SK-N-SH (cell line): ENCODE data around the gene RNF4. TPM values are rescaled to one million over a fixed set of nuclear protein-coding genes. Genes with fewer than 3 reads are reported as not detected.

Source experiments
- CTCF ChIA-PET: fragments of 300-600, 350-600 bp; formaldehyde crosslinking; extraction: SDS; loops from one replicate; lab custom pipeline; 2021; lab: Yijun Ruan, JAX
- POLR2A ChIA-PET: fragments of 350-600 bp; sonication (Branson Sonifier 250); formaldehyde crosslinking; extraction: SDS; loops from one replicate; lab custom pipeline; 2020; ENCODE audit warnings: antibody characterized with exemption, inconsistent platforms; lab: Yijun Ruan, JAX
- DNase-seq: peaks from one replicate; pipeline ENCODE4 v3.0.0; 2012
- H2AFZ ChIP-seq: fragments of 200-600 bp; sonication (generic); 2 replicates; pipeline ENCODE4 v1.8.1; 2016; ENCODE audit warnings: antibody characterized with exemption, mild to moderate bottlenecking, low read depth
- H3F3A ChIP-seq: fragments of 200-600 bp; sonication (generic); replicated peaks from 2 replicates; pipeline ENCODE3; 2016; ENCODE audit warnings: antibody characterized with exemption, mild to moderate bottlenecking; ENCODE audit not compliant: insufficient read depth
- H3K27ac ChIP-seq, 2 experiments: fragments of 200-500 bp in 1 of 2; fragments of 200-600 bp in 1 of 2; sonication (Bioruptor generic) in 1 of 2; sonication (generic), shearing (Covaris generic) in 1 of 2; 2 replicates each; pipeline versions ENCODE4 v1.5.1 to v1.6.1; 2014 to 2016; ENCODE audit warnings: low read depth in 2 of 2, inconsistent platforms in 1 of 2, low read length in 1 of 2, mild to moderate bottlenecking in 1 of 2, mixed read lengths in 1 of 2
- H3K27me3 ChIP-seq: fragments of 200-600 bp; sonication (generic), shearing (Covaris generic); 2 replicates; pipeline ENCODE4 v1.6.1; 2016; ENCODE audit warnings: mixed run types; ENCODE audit not compliant: insufficient read depth
- H3K36me3 ChIP-seq, 2 experiments: fragments of 200-500 bp in 1 of 2; fragments of 200-600 bp in 1 of 2; sonication (Bioruptor generic) in 1 of 2; sonication (generic) in 1 of 2; replicated peaks in 1 of 2; 2 replicates each; pipeline versions ENCODE3 to v1.5.1; 2014 to 2016; ENCODE audit warnings: low read length in 1 of 2, mild to moderate bottlenecking in 1 of 2; ENCODE audit not compliant: insufficient read depth in 2 of 2, control insufficient read depth in 1 of 2
- H3K4me1 ChIP-seq, 2 experiments: fragments of 200-500 bp in 1 of 2; fragments of 200-600 bp in 1 of 2; sonication (Bioruptor generic) in 1 of 2; sonication (generic), shearing (Covaris generic) in 1 of 2; 2 replicates each; pipeline versions ENCODE4 v1.5.1 to v1.6.1; 2014 to 2016; ENCODE audit warnings: low read depth in 1 of 2, low read length in 1 of 2, mixed run types in 1 of 2; ENCODE audit not compliant: insufficient read depth in 2 of 2, control insufficient read depth in 1 of 2
- H3K4me2 ChIP-seq: fragments of 200-600 bp; sonication (generic), shearing (Covaris generic); 2 replicates; pipeline ENCODE4 v1.6.1; 2017; ENCODE audit warnings: mixed run types
- H3K4me3 ChIP-seq, 2 experiments: fragments of 200-500 bp in 1 of 2; fragments of 200-600 bp in 1 of 2; sonication (Bioruptor generic) in 1 of 2; sonication (generic), shearing (Covaris generic) in 1 of 2; 2 replicates each; pipeline versions ENCODE4 v1.5.1 to v1.8.1; 2014 to 2016; ENCODE audit warnings: low read depth in 2 of 2, inconsistent platforms in 1 of 2, low read length in 1 of 2, mild to moderate bottlenecking in 1 of 2, mixed read lengths in 1 of 2, moderate library complexity in 1 of 2
- H3K79me2 ChIP-seq: fragments of 200-600 bp; sonication (generic); 2 replicates; pipeline ENCODE4 v1.8.1; 2017; ENCODE audit warnings: mild to moderate bottlenecking; ENCODE audit not compliant: insufficient read depth
- H3K9ac ChIP-seq: fragments of 200-600 bp; sonication (generic); 2 replicates; pipeline ENCODE4 v1.6.1; 2017; ENCODE audit warnings: mixed run types
- H3K9me2 ChIP-seq: fragments of 200-600 bp; sonication (generic); 2 replicates; pipeline ENCODE4 v1.6.1; 2017; ENCODE audit warnings: mixed run types
- H3K9me3 ChIP-seq: fragments of 200-600 bp; sonication (generic); 2 replicates; pipeline ENCODE4 v1.6.1; 2017; ENCODE audit warnings: mixed run types, mild to moderate bottlenecking, moderate library complexity
- H4K20me1 ChIP-seq: fragments of 200-600 bp; sonication (generic); 2 replicates; pipeline ENCODE4 v1.6.1; 2017; ENCODE audit warnings: mild to moderate bottlenecking, mixed run types; ENCODE audit not compliant: insufficient read depth
- ELF1 ChIP-seq: IDR thresholded peaks from 2 replicates; pipeline ENCODE4 v1.4.0; 2012
- EP300 ChIP-seq, 2 experiments: IDR thresholded peaks; 2 replicates each; pipeline versions ENCODE4 v1.4.0 to v1.6.1; 2012; ENCODE audit warnings: borderline replicate concordance in 1 of 2, low read depth in 1 of 2, low read length in 1 of 2
- EZH2phosphoT487 ChIP-seq: fragments of 200-600 bp; sonication (generic); IDR thresholded peaks from 2 replicates; pipeline ENCODE4 v1.6.1; 2017; ENCODE audit warnings: low read depth, mixed run types, mild to moderate bottlenecking, antibody characterized with exemption, moderate library complexity, borderline replicate concordance
- FOSL2 ChIP-seq: IDR thresholded peaks from 2 replicates; pipeline ENCODE4 v1.4.0; 2012; ENCODE audit warnings: low read depth, mild to moderate bottlenecking, moderate library complexity, borderline replicate concordance
- FOXJ3 ChIP-seq: sonication (generic); formaldehyde crosslinking; IDR thresholded peaks from 2 replicates; pipeline ENCODE4 v1.5.1; 2020; ENCODE audit warnings: mild to moderate bottlenecking, missing genetic modification reagents
- JUND ChIP-seq: IDR thresholded peaks from 2 replicates; pipeline ENCODE4 v1.4.0; 2012
- MEF2A ChIP-seq: IDR thresholded peaks from 2 replicates; pipeline ENCODE4 v1.4.0; 2012; ENCODE audit warnings: low read depth, borderline replicate concordance
- NFIC ChIP-seq: IDR thresholded peaks from 2 replicates; pipeline ENCODE4 v1.4.0; 2012; ENCODE audit warnings: borderline replicate concordance
- NRF1 ChIP-seq: IDR thresholded peaks from 2 replicates; pipeline ENCODE4 v1.6.1; 2012; ENCODE audit warnings: low read depth, mild to moderate bottlenecking, low read length
- POLR2AphosphoS5 ChIP-seq: IDR thresholded peaks from 2 replicates; pipeline ENCODE4 v1.6.1; 2012; ENCODE audit warnings: low read depth, low read length
- SMC3 ChIP-seq: IDR thresholded peaks from 2 replicates; pipeline ENCODE4 v1.6.1; 2012; ENCODE audit warnings: low read depth, low read length, improper control_type of control experiment
- YY1 ChIP-seq: IDR thresholded peaks from 2 replicates; pipeline ENCODE4 v1.4.0; 2012; ENCODE audit warnings: low read depth, mild to moderate bottlenecking
- WGBS: methylation state at CpG from one replicate; pipeline ENCODE4 v1.1.6; 2017; ENCODE audit warnings: low lambda C conversion rate; 5-methylcytosine and 5-hydroxymethylcytosine counted together
- polyA plus RNA-seq, 3 experiments: library from polyadenylated mRNA; depleted of rRNA; stranded (reverse); fragments of >200 nt; gene quantifications; 2 replicates each; pipeline ENCODE4 v1.2.3, GENCODE V29; 2012

Gene RNF4
- polyA plus RNA-seq, 1 of the 3 experiments (the other 2 are of a cell fraction) = 60.7 TPM

DNA sequence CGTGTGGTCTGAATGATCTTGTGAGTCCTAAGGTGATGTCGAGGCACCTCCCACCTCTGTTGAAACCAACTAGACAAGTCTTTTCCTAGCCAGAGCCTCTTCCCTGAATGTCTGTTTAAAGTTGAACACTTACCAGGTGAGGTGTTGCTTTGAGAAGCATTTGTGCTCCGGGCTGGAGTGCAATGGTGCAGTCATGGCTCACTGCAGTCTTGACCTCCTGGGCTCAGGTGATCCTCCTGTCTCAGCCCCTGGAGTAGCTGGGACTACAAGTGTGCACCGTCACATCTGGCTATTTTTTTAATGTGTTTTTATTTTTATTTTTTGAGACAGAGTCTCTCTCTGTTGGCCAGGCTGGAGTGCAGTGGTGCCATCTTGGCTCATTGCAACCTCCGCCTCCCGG is 18.1 kb downstream of the RNF4 start:
- Histone ChIP-seq H3K79me2 (peaks cover 100% of the 10 kb centered on the region), H3K9me2 (no peaks in the 10 kb centered on the region), H3K4me2 (no peak overlapping the region), H2AFZ (no peak overlapping the region), H3K27me3 (no peaks in the 10 kb centered on the region), H3F3A (no peaks in the 10 kb centered on the region)
- POLR2A ChIA-PET = no interaction called here
- CTCF ChIA-PET = no interaction called here
- 94% methylated on average over 6 of the region's 6 CpGs for WGBS
- no peak for TF ChIP-seq JUND
- no peak for TF ChIP-seq SMC3
- no peak for TF ChIP-seq ELF1
- no peak for TF ChIP-seq NFIC
- TF ChIP-seq, all 33 proteins: peak for 0
- Histone ChIP-seq H3K9me3 (no peaks in the 10 kb centered on the region), H3K9ac (no peak overlapping the region), H3K4me3 (no peak overlapping the region), H3K4me1 (peaks cover 12 to 13% of the 10 kb centered on the region in 2 experiments; a peak in 2 of 4 replicates), H4K20me1 (peaks cover 98% of the 10 kb centered on the region), H3K27ac (no peak overlapping the region), H3K36me3 (peaks cover 14% of the 10 kb centered on the region in 2 experiments)
- no peak for DNase-seq

- H3K36me3 ChIP-seq = peaks cover 18 to 19% of the 10 kb centered on the region in 2 experiments
These were observed 18.7 kb downstream of the RNF4 start for GRCh38 chr4:2487632-2488031.

GRCh38 chr4:2489081-2489805 is 20.3 kb downstream of the RNF4 start:
- Histone ChIP-seq H4K20me1 (peaks cover 85% of the 10 kb centered on the region), H3K9ac (no peak overlapping the region), H3K79me2 (peaks cover 100% of the 10 kb centered on the region), H3K9me2 (no peaks in the 10 kb centered on the region), H3K27me3 (no peaks in the 10 kb centered on the region), H3K4me3 (no peak overlapping the region), H3K4me1 (peaks cover 0 to 6% of the 10 kb centered on the region in 2 experiments; a peak in 2 of 4 replicates), H3K27ac (no peak overlapping the region), H3K36me3 (peaks cover 26 to 31% of the 10 kb centered on the region in 2 experiments), H3F3A (peaks cover 3% of the 10 kb centered on the region), H3K4me2 (no peak overlapping the region), H3K9me3 (no peaks in the 10 kb centered on the region), H2AFZ (no peak overlapping the region)
- 92% methylated on average over 17 of the region's 20 CpGs for WGBS
- TF ChIP-seq EZH2phosphoT487 (no peak), POLR2AphosphoS5 (no peak), ELF1 (no peak), NRF1 (no peak), EP300 (IDR thresholded peaks at IDR 0.05; ENCODE audit: borderline replicate concordance in 1 of 2, low read depth in 1 of 2, low read length in 1 of 2) (no peak), YY1 (no peak), MEF2A (no peak), FOSL2 (no peak), FOXJ3 (CRISPR knock-in tag) (no peak)
- POLR2A ChIA-PET = no interaction called here
- no peak for DNase-seq
- CTCF ChIA-PET = no interaction called here

More at GRCh38 chr4:2487632-2488031, 18.7 kb downstream of the RNF4 start:
- H3K4me1 ChIP-seq = peaks cover 5 to 7% of the 10 kb centered on the region in 2 experiments; a peak in 2 of 4 replicates
- ChIA-PET CTCF (interaction anchor here (0.9 kb wide), 1 partner anchor 268 kb away, joined by 3 read pairs; no protein-coding TSS in a partner anchor), POLR2A (no interaction called here)
- H3K27ac ChIP-seq = no peak overlapping the region
- H3K9me3 ChIP-seq = no peaks in the 10 kb centered on the region
- DNase-seq = no peak
- H4K20me1 ChIP-seq = peaks cover 96% of the 10 kb centered on the region
- WGBS = 92% methylated on average over 6 of the region's 6 CpGs
- no peaks in the 10 kb centered on the region for H3K9me2 ChIP-seq
- no peak overlapping the region for H3K4me2 ChIP-seq
- no peak for TF ChIP-seq NRF1
- TF ChIP-seq EZH2phosphoT487 = no peak
- H3K79me2 ChIP-seq = peaks cover 100% of the 10 kb centered on the region
- no peak overlapping the region for H3K9ac ChIP-seq
- H3K4me3 ChIP-seq = no peak overlapping the region
- no peaks in the 10 kb centered on the region for H3K27me3 ChIP-seq
- no peaks in the 10 kb centered on the region for H3F3A ChIP-seq
- H2AFZ ChIP-seq = no peak overlapping the region
